ENCODE results near the gene ICAM3.
"Not testable (repeated sequence)": the region's sequence is repeated elsewhere in the genome, so short reads cannot be mapped to it uniquely, and the experiment has no call there.

- not testable (repeated sequence) for TF ChIP-seq CTCF (IDR thresholded peaks at IDR 0.05; ENCODE audit: insufficient read depth, low read depth, low read length); EZH2 (IDR thresholded peaks at IDR 0.05; ENCODE audit: insufficient read depth, low read length)
Measured at GRCh38 chr19:10377140-10377640, 37.8 kb upstream of the ICAM3 start.

Measured in astrocyte (in vitro differentiated cells and primary cell).